CD4-positive, alpha-beta memory T cell (primary cell): ENCODE measurements around the gene NRG3. TPM values are rescaled to one million over a fixed set of nuclear protein-coding genes. Genes with fewer than 3 reads are reported as not detected.

Experiments
- CTCF ChIA-PET: fragments of 350-600 bp; sonication (Branson Sonifier 250); formaldehyde crosslinking; loops from one replicate; lab custom pipeline; 2021; ENCODE audit warnings: inconsistent platforms; ENCODE audit not compliant: partially characterized antibody; lab: Charles Lee
- POLR2A ChIA-PET: fragments of 350-600 bp; sonication (Branson Sonifier 250); formaldehyde crosslinking; loops from one replicate; lab custom pipeline; 2021; ENCODE audit not compliant: partially characterized antibody; lab: Charles Lee
- DNase-seq, 5 donors: peaks; one replicate each; pipeline versions ENCODE4 v3.0.0 to v3.0.0-alpha.2; 2020 to 2022; ENCODE audit warnings: mixed read lengths in 1 of 5
- H3K27ac ChIP-seq: one replicate; pipeline ENCODE4 v1.7.0; 2013; ENCODE audit warnings: low read depth, low read length
- H3K27me3 ChIP-seq: 2 replicates; pipeline ENCODE4 v1.7.0; 2013; ENCODE audit warnings: mild to moderate bottlenecking, low read length, moderate library complexity; ENCODE audit not compliant: insufficient read depth
- H3K36me3 ChIP-seq: 2 replicates; pipeline ENCODE4 v1.7.0; 2013; ENCODE audit warnings: mild to moderate bottlenecking, low read length, moderate library complexity; ENCODE audit not compliant: insufficient read depth
- H3K4me1 ChIP-seq: 2 replicates; pipeline ENCODE4 v1.7.0; 2013; ENCODE audit warnings: mild to moderate bottlenecking, low read length, moderate library complexity; ENCODE audit not compliant: insufficient read depth
- H3K4me3 ChIP-seq, 2 donors: one replicate each; pipeline ENCODE4 v1.7.0; 2013; ENCODE audit warnings: low read length in 2 of 2, mild to moderate bottlenecking in 1 of 2
- H3K9me3 ChIP-seq, 2 donors: one replicate each; pipeline ENCODE4 v1.7.0; 2013; ENCODE audit warnings: low read length in 2 of 2, control low read depth in 1 of 2; ENCODE audit not compliant: control insufficient read depth in 1 of 2
- H3K27ac Mint-ChIP-seq, 7 donors: one replicate each; pipeline ENCODE4 v1.8.0; 2020 to 2021; ENCODE audit warnings: mixed read lengths in 7 of 7, mild to moderate bottlenecking in 6 of 7, inconsistent platforms in 3 of 7, moderate library complexity in 3 of 7
- H3K27me3 Mint-ChIP-seq, 2 donors: one replicate each; pipeline ENCODE4 v1.8.0; 2020 to 2021; ENCODE audit warnings: mixed read lengths in 2 of 2
- H3K36me3 Mint-ChIP-seq, 2 donors: one replicate each; pipeline ENCODE4 v1.8.0; 2020 to 2021; ENCODE audit warnings: mixed read lengths in 2 of 2, inconsistent platforms in 1 of 2, mild to moderate bottlenecking in 1 of 2
- H3K4me1 Mint-ChIP-seq, 4 donors: one replicate each; pipeline ENCODE4 v1.8.0; 2020 to 2021; ENCODE audit warnings: mixed read lengths in 4 of 4, mild to moderate bottlenecking in 1 of 4
- H3K4me3 Mint-ChIP-seq, 8 donors: one replicate each; pipeline ENCODE4 v1.8.0; 2020 to 2021; ENCODE audit warnings: mixed read lengths in 8 of 8, mild to moderate bottlenecking in 7 of 8, moderate library complexity in 6 of 8, inconsistent platforms in 3 of 8
- H3K9me3 Mint-ChIP-seq, 8 donors: one replicate each; pipeline ENCODE4 v1.8.0; 2020 to 2021; ENCODE audit warnings: mixed read lengths in 8 of 8, mild to moderate bottlenecking in 5 of 8, inconsistent platforms in 3 of 8, moderate library complexity in 1 of 8
- intact Hi-C: fragments of 100-400 bp; cut with micrococcal nuclease; formaldehyde crosslinking; loops from one replicate; pipeline ENCODE4 v1.15.1; 2023
- polyA plus RNA-seq, 2 donors: library from polyadenylated mRNA; unstranded; fragments of 300-500 nt; fragmentation: Illumina TruSeq; gene quantifications; one replicate each; pipeline ENCODE4 v1.2.3, GENCODE V29; 2021
- total RNA-seq, 2 experiments: library from RNA; stranded (reverse); gene quantifications; one replicate each; pipeline ENCODE4 v1.2.3, GENCODE V29; 2021

Gene NRG3
- total and polyA plus RNA-seq, 4 experiments from 2014 or later, result not detected

DNA sequence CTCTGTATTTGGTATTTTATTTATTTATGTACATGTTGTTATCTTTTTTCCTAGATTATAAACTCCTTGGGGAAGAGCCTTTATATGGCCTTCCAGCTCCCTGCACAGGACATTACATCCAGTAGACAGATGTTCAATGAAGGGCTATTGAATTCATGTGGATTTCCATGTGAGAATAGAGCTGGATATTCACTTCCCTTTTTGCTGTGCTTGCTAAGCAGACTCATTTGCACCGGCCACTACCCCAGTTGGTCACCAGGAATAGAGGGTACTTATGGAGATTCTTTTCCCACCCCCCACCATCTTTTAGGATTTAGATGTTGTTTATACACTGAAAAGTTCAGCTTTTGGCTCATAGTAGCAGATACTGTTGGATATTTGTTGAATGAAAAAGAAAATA, 374.1 kb downstream of the NRG3 start:
- Mint-ChIP-seq H3K9me3 (peaks cover 0 to 9% (median 3%) of the 10 kb centered on the region in 8 donors), H3K27ac (no peak overlapping the region), H3K36me3 (no peaks in the 10 kb centered on the region), H3K4me3 (no peak overlapping the region), H3K4me1 (no peaks in the 10 kb centered on the region), H3K27me3 (no peaks in the 10 kb centered on the region)
- H3K4me1 ChIP-seq, result no peaks in the 10 kb centered on the region
- intact Hi-C loops, result no loop called here
- ChIA-PET POLR2A (no interaction called here), CTCF (no interaction called here)
- no peaks in the 10 kb centered on the region for H3K36me3 ChIP-seq
- no peak overlapping the region for H3K27ac ChIP-seq
- DNase-seq, result no peak
- no peaks in the 10 kb centered on the region for H3K9me3 ChIP-seq
- H3K4me3 ChIP-seq, result no peak overlapping the region
- H3K27me3 ChIP-seq, result no peaks in the 10 kb centered on the region

DNA sequence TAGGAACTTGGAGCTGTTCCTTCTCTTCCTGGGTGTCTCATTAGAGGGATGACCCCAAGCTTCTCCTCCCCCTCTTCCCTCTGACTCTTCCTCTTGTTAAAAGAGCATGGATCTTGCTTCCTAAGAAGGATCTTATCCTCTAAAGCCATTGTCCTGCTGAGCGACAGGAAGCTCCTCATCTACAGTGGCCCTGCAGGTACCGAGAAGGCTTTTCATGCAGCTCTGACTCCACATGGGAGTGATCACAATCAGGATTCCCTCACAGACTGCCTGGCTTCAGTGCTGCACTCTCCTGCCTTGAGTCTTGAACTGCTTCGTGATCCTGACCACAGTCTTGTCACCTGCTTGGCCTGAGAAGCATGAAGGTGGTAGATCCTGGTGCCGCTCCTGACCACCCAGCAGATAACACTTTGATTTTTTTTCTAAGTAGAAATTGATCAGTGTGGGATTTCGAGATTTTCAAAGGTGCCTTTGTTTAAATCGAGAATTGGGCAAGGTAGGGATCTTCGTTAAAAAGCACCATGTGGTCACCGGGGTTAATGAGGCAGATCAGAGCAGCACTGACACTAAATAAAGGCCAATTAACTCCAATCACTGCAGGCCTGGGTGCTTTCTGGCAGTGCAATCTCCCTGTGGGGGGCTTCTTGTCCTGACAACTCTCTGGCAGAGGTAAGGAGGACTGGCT, 376.4 kb downstream of the NRG3 start:
- Mint-ChIP-seq H3K36me3 (no peaks in the 10 kb centered on the region), H3K9me3 (peaks cover 0 to 9% (median 4%) of the 10 kb centered on the region in 8 donors), H3K27ac (no peak overlapping the region), H3K4me3 (no peak overlapping the region), H3K27me3 (no peaks in the 10 kb centered on the region), H3K4me1 (no peaks in the 10 kb centered on the region)
- intact Hi-C loops, result no loop called here
- no peaks in the 10 kb centered on the region for H3K4me1 ChIP-seq
- H3K36me3 ChIP-seq, result no peaks in the 10 kb centered on the region
- H3K27ac ChIP-seq, result no peak overlapping the region
- H3K27me3 ChIP-seq, result no peaks in the 10 kb centered on the region
- no peaks in the 10 kb centered on the region for H3K9me3 ChIP-seq
- no peak overlapping the region for H3K4me3 ChIP-seq
- DNase-seq, result no peak
- POLR2A ChIA-PET, result no interaction called here
- CTCF ChIA-PET, result no interaction called here

DNA sequence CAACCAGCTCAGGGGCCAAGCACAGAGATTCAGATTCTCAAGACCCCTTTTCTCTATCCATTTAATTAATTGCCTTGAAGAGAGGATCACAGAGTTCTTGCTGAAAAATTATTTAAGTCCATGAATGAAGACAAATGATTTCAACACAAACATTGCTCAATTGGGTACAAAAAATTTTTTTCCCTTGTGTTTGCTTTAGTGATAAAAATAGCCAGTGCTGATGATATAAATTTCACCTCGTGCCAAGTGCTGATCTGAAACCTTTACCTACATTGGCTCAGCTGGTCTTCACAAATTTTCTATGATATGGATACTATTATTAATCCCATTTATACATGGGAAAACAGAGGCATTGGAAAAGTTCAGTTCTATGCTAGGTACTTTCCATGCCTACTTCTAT, 377.1 kb downstream of the NRG3 start:
- Histone ChIP-seq H3K4me3 (no peak overlapping the region), H3K36me3 (no peaks in the 10 kb centered on the region), H3K9me3 (no peaks in the 10 kb centered on the region), H3K27me3 (no peaks in the 10 kb centered on the region), H3K4me1 (no peaks in the 10 kb centered on the region), H3K27ac (no peak overlapping the region)
- ChIA-PET POLR2A (no interaction called here), CTCF (no interaction called here)
- intact Hi-C loops, result no loop called here
- Mint-ChIP-seq H3K4me1 (no peaks in the 10 kb centered on the region), H3K36me3 (no peaks in the 10 kb centered on the region), H3K27me3 (no peaks in the 10 kb centered on the region), H3K4me3 (no peak overlapping the region), H3K27ac (no peak overlapping the region), H3K9me3 (peaks cover 0 to 14% (median 5%) of the 10 kb centered on the region in 8 donors)
- no peak for DNase-seq

DNA sequence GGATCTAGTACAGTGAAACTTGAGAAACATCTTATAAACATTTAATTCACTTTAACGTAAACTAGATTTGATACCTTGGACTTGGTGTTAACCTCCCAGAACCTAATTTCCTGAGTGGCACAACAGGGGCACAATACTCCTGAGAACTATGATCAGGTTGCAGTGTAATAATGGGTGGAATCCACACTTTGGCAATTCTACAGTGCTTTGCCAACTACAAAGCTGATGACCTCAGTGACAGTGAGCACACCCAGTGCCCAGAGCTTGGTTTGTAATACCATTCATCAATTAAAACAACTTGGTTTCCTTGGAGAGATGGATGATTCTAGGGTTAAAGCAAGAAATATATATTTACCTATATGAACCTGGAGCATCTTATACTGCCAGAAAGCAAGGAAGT, 379.2 kb downstream of the NRG3 start:
- POLR2A ChIA-PET, result no interaction called here
- Mint-ChIP-seq H3K4me3 (no peak overlapping the region), H3K36me3 (no peaks in the 10 kb centered on the region), H3K9me3 (peaks cover 0 to 14% (median 5%) of the 10 kb centered on the region in 8 donors), H3K4me1 (no peaks in the 10 kb centered on the region), H3K27ac (no peak overlapping the region), H3K27me3 (no peaks in the 10 kb centered on the region)
- DNase-seq, result no peak
- Histone ChIP-seq H3K4me3 (no peak overlapping the region), H3K4me1 (no peaks in the 10 kb centered on the region), H3K27ac (no peak overlapping the region), H3K27me3 (no peaks in the 10 kb centered on the region), H3K9me3 (no peaks in the 10 kb centered on the region), H3K36me3 (no peaks in the 10 kb centered on the region)
- CTCF ChIA-PET, result no interaction called here
- intact Hi-C loops, result no loop called here

DNA sequence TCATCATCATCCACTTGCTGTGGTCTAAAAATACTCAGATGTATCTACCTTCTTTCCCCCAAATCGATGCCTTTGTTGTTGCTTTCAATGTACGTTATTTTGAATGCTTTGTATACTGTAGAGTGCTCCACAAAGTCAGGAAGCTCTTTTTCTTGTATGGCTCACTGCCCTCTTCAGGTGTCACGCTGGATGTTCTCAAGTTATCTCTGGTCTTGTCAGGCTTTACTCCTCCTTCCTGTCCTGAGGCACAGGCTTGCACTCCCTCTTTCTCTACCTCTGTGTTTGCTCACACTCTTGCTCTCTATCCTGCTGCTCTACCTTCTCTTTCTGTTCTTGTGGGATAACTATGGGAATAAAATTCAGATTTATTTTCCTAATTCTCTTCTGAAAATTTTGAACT, 381.3 kb downstream of the NRG3 start:
- no peak for DNase-seq
- H3K9me3 ChIP-seq, result no peaks in the 10 kb centered on the region
- intact Hi-C loops, result no loop called here
- Mint-ChIP-seq H3K9me3 (peaks cover 0 to 14% (median 6%) of the 10 kb centered on the region in 8 donors), H3K36me3 (no peaks in the 10 kb centered on the region), H3K4me1 (no peaks in the 10 kb centered on the region), H3K27ac (no peak overlapping the region), H3K4me3 (no peak overlapping the region), H3K27me3 (no peaks in the 10 kb centered on the region)
- H3K27ac ChIP-seq, result no peak overlapping the region
- H3K36me3 ChIP-seq, result no peaks in the 10 kb centered on the region
- ChIA-PET POLR2A (no interaction called here), CTCF (interaction anchor here (1.1 kb wide), 1 partner anchor 17 kb away, joined by 3 read pairs; no protein-coding TSS in a partner anchor)
- H3K27me3 ChIP-seq, result no peaks in the 10 kb centered on the region
- H3K4me3 ChIP-seq, result no peak overlapping the region
- no peaks in the 10 kb centered on the region for H3K4me1 ChIP-seq

DNA sequence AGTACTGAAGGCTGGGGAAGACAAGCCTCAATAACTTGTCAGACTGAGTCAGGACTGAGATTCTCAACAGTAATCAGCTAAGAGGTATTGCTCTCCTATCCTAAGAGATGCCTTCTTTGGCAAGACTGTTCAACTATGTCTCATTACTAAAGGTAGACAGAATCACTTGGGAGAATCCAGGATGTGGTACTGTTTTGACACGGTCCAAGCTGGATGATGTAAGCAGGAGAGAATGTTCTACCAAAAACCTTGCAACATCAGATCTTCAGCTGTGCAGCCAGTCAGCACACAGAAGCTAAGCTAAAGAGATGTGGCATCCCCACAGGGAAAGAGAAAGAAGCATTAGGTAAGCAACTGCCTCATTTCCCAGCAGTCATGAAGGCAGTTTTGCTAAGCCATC, 391.4 kb downstream of the NRG3 start:
- no peaks in the 10 kb centered on the region for H3K36me3 ChIP-seq
- no peaks in the 10 kb centered on the region for H3K27me3 Mint-ChIP-seq
- H3K4me3 Mint-ChIP-seq, result no peak overlapping the region
- no peak overlapping the region for H3K27ac Mint-ChIP-seq
- no peak for DNase-seq
- H3K9me3 Mint-ChIP-seq, result peaks cover 0 to 14% (median 3%) of the 10 kb centered on the region in 8 donors
- H3K27me3 ChIP-seq, result no peaks in the 10 kb centered on the region
- intact Hi-C loops, result no loop called here
- H3K4me1 ChIP-seq, result no peaks in the 10 kb centered on the region
- no peak overlapping the region for H3K4me3 ChIP-seq
- POLR2A ChIA-PET, result no interaction called here
- CTCF ChIA-PET, result no interaction called here
- no peaks in the 10 kb centered on the region for H3K36me3 Mint-ChIP-seq
- H3K27ac ChIP-seq, result no peak overlapping the region
- no peaks in the 10 kb centered on the region for H3K9me3 ChIP-seq
- no peaks in the 10 kb centered on the region for H3K4me1 Mint-ChIP-seq

DNA sequence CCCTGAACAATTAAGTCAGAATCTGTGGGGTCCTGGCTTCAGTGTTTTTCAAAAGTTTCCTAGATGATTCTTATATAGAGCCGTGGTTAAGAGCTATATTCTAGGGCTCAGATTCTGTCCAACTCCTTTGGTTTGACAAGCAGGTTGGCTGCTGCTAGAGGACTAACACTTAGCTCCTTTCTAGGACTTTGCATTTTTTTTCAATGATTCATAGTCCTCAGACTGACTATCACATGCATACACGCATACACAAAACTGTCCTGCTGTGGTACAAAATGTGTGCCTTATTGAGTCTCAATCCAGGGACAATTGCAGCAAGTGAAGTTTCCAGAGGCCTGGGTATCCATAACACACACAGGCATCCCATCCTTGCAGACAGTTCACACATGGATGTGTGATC, 392.0 kb downstream of the NRG3 start:
- H3K4me1 Mint-ChIP-seq, result no peaks in the 10 kb centered on the region
- H3K27me3 ChIP-seq, result no peaks in the 10 kb centered on the region
- H3K9me3 ChIP-seq, result no peaks in the 10 kb centered on the region
- CTCF ChIA-PET, result no interaction called here
- DNase-seq, result no peak
- intact Hi-C loops, result no loop called here
- no peak overlapping the region for H3K27ac Mint-ChIP-seq
- H3K4me1 ChIP-seq, result no peaks in the 10 kb centered on the region
- H3K4me3 Mint-ChIP-seq, result no peak overlapping the region
- no peak overlapping the region for H3K4me3 ChIP-seq
- peaks cover 0 to 18% (median 3%) of the 10 kb centered on the region in 8 donors for H3K9me3 Mint-ChIP-seq
- H3K36me3 Mint-ChIP-seq, result no peaks in the 10 kb centered on the region
- no peak overlapping the region for H3K27ac ChIP-seq
- H3K27me3 Mint-ChIP-seq, result no peaks in the 10 kb centered on the region
- no peaks in the 10 kb centered on the region for H3K36me3 ChIP-seq
- POLR2A ChIA-PET, result no interaction called here
